OCI-LY1 (cell line): ENCODE data around the gene ITGA2.

Experiments
- H2AFZ ChIP-seq: fragments of 200-600 bp; sonication (generic), shearing (Covaris generic); 2 replicates; pipeline ENCODE4 v1.6.0; 2014; ENCODE audit warnings: antibody characterized with exemption, mild to moderate bottlenecking, low read length
- H3F3A ChIP-seq: fragments of 200-600 bp; sonication (generic), shearing (Covaris generic); 2 replicates; pipeline ENCODE4 v1.6.0; 2014; ENCODE audit warnings: mild to moderate bottlenecking, antibody characterized with exemption, low read length, moderate library complexity; ENCODE audit not compliant: insufficient read depth
- H3K27ac ChIP-seq: fragments of 200-600 bp; sonication (generic); 2 replicates; pipeline ENCODE4 v1.5.1; 2014; ENCODE audit warnings: low read length, mixed run types, mild to moderate bottlenecking, low read depth; ENCODE audit not compliant: poor library complexity, severe bottlenecking
- H3K27me3 ChIP-seq: fragments of 200-600 bp; sonication (generic); 2 replicates; pipeline ENCODE4 v1.6.0; 2014; ENCODE audit warnings: antibody characterized with exemption, mild to moderate bottlenecking, low read length, moderate library complexity; ENCODE audit not compliant: insufficient read depth
- H3K36me3 ChIP-seq: fragments of 200-600 bp; sonication (generic); 2 replicates; pipeline ENCODE4 v1.6.1; 2014; ENCODE audit warnings: mild to moderate bottlenecking, antibody characterized with exemption, low read length, moderate library complexity, mixed read lengths; ENCODE audit not compliant: insufficient read depth
- H3K4me1 ChIP-seq: fragments of 200-600 bp; sonication (generic); 2 replicates; pipeline ENCODE4 v1.5.1; 2014; ENCODE audit warnings: mild to moderate bottlenecking, low read length, moderate library complexity; ENCODE audit not compliant: insufficient read depth, severe bottlenecking
- H3K4me2 ChIP-seq: fragments of 200-600 bp; sonication (generic), shearing (Covaris generic); 2 replicates; pipeline ENCODE4 v1.6.1; 2014; ENCODE audit warnings: low read length
- H3K4me3 ChIP-seq: fragments of 200-600 bp; sonication (generic); 2 replicates; pipeline ENCODE4 v1.5.1; 2014; ENCODE audit warnings: low read length, low read depth, mild to moderate bottlenecking, mixed read lengths; ENCODE audit not compliant: poor library complexity, severe bottlenecking
- H3K79me2 ChIP-seq: fragments of 200-600 bp; shearing (Covaris generic); 2 replicates; pipeline ENCODE4 v1.6.1; 2016; ENCODE audit warnings: mixed run types, low read length, mixed read lengths; ENCODE audit not compliant: insufficient read depth
- H3K9ac ChIP-seq: fragments of 200-600 bp; sonication (generic), shearing (Covaris generic); 2 replicates; pipeline ENCODE4 v1.6.1; 2014; ENCODE audit warnings: mild to moderate bottlenecking, low read length, mixed read lengths
- H3K9me2 ChIP-seq: fragments of 200-600 bp; sonication (generic), shearing (Covaris generic); 2 replicates; pipeline ENCODE4 v1.6.1; 2014; ENCODE audit warnings: low read depth, mild to moderate bottlenecking, low read length, mixed read lengths
- H3K9me3 ChIP-seq: fragments of 200-600 bp; shearing (Covaris generic); 2 replicates; pipeline ENCODE4 v1.6.1; 2014; ENCODE audit warnings: low read length, mixed read lengths
- H4K20me1 ChIP-seq: fragments of 200-600 bp; sonication (generic), shearing (Covaris generic); 2 replicates; pipeline ENCODE4 v1.6.0; 2016; ENCODE audit warnings: mild to moderate bottlenecking, low read length; ENCODE audit not compliant: insufficient read depth
- CTCF ChIP-seq: fragments of 200-600 bp; sonication (generic), shearing (Covaris generic); IDR thresholded peaks from 2 replicates; pipeline ENCODE4 v1.5.1; 2017; ENCODE audit warnings: mild to moderate bottlenecking, antibody characterized with exemption, low read length, moderate library complexity, mixed read lengths
- EZH2 ChIP-seq: fragments of 200-600 bp; sonication (generic), shearing (Covaris generic); IDR thresholded peaks from 2 replicates; pipeline ENCODE4 v1.8.0; 2017; ENCODE audit warnings: borderline replicate concordance, mixed run types, mild to moderate bottlenecking, antibody characterized with exemption, low read length, moderate library complexity, mixed read lengths

ITGA2 gene

GRCh38 chr5:53001541-53001940 is 12.4 kb downstream of the ITGA2 start:
- Histone ChIP-seq H3K9ac (no peak overlapping the region), H3K4me3 (no peak overlapping the region), H3K4me2 (no peak overlapping the region), H3K9me2 (no peaks in the 10 kb centered on the region), H3K27ac (no peak overlapping the region), H4K20me1 (no peaks in the 10 kb centered on the region), H2AFZ (no peak overlapping the region), H3F3A (no peaks in the 10 kb centered on the region), H3K36me3 (no peaks in the 10 kb centered on the region), H3K27me3 (no peaks in the 10 kb centered on the region), H3K4me1 (no peaks in the 10 kb centered on the region), H3K9me3 (no peaks in the 10 kb centered on the region), H3K79me2 (no peaks in the 10 kb centered on the region)
- TF ChIP-seq CTCF, result no peak
- TF ChIP-seq EZH2, result no peak

GRCh38 chr5:53002491-53002890 is 13.3 kb downstream of the ITGA2 start:
- Histone ChIP-seq H3K79me2 (no peaks in the 10 kb centered on the region), H3K4me3 (no peak overlapping the region), H3F3A (no peaks in the 10 kb centered on the region), H4K20me1 (no peaks in the 10 kb centered on the region), H3K9me2 (no peaks in the 10 kb centered on the region), H3K9ac (no peak overlapping the region), H2AFZ (no peak overlapping the region), H3K36me3 (no peaks in the 10 kb centered on the region), H3K9me3 (no peaks in the 10 kb centered on the region), H3K27ac (no peak overlapping the region), H3K4me1 (no peaks in the 10 kb centered on the region), H3K4me2 (no peak overlapping the region), H3K27me3 (no peaks in the 10 kb centered on the region)
- TF ChIP-seq EZH2, result no peak
- TF ChIP-seq CTCF, result no peak

- Histone ChIP-seq H3K4me2 (no peak overlapping the region), H4K20me1 (no peaks in the 10 kb centered on the region), H3K4me3 (no peak overlapping the region), H3K36me3 (no peaks in the 10 kb centered on the region), H3K27ac (no peak overlapping the region), H3K27me3 (no peaks in the 10 kb centered on the region), H3K9me2 (no peaks in the 10 kb centered on the region), H3K4me1 (no peaks in the 10 kb centered on the region), H3K9ac (no peak overlapping the region), H3K9me3 (no peaks in the 10 kb centered on the region), H2AFZ (no peak overlapping the region), H3F3A (no peaks in the 10 kb centered on the region), H3K79me2 (no peaks in the 10 kb centered on the region)
- TF ChIP-seq EZH2 (no peak), CTCF (no peak)
These were observed 14.0 kb downstream of the ITGA2 start for GRCh38 chr5:53003144-53003543.
